GM23338 (cell line): ENCODE results near the gene SUV39H2. TPM values are rescaled to one million over a fixed set of nuclear protein-coding genes. Genes with fewer than 3 reads are reported as not detected.

ENCODE experiments used
- ATAC-seq: fragments of 200-7000 bp; cut with Tn5 transposase; 3 replicates; pipeline ENCODE4 v1.9.1; 2020
- DNase-seq: peaks from one replicate; pipeline ENCODE4 v3.0.0-alpha.2; 2015; ENCODE audit warnings: low spot score
- H2AFZ ChIP-seq: fragments of 200-600 bp; sonication (generic); 2 replicates; pipeline ENCODE4 v1.8.0; 2016; ENCODE audit warnings: antibody characterized with exemption, mild to moderate bottlenecking, moderate library complexity
- H3F3A ChIP-seq: fragments of 200-600 bp; sonication (generic); replicated peaks from 2 replicates; pipeline ENCODE4 v1.8.0; 2017; ENCODE audit warnings: antibody characterized with exemption, mixed run types, low read depth
- H3K27ac ChIP-seq: fragments of 200-600 bp; sonication (generic); 2 replicates; pipeline ENCODE4 v1.6.1; 2016; ENCODE audit warnings: low read depth
- H3K27me3 ChIP-seq: fragments of 200-600 bp; sonication (generic); 2 replicates; pipeline ENCODE4 v1.8.0; 2016; ENCODE audit warnings: mild to moderate bottlenecking, mixed run types, moderate library complexity; ENCODE audit not compliant: insufficient read depth
- H3K36me3 ChIP-seq: fragments of 200-600 bp; sonication (generic); 2 replicates; pipeline ENCODE4 v1.8.0; 2016; ENCODE audit warnings: mild to moderate bottlenecking; ENCODE audit not compliant: insufficient read depth
- H3K4me1 ChIP-seq: fragments of 200-600 bp; sonication (generic); 2 replicates; pipeline ENCODE4 v1.8.0; 2016; ENCODE audit warnings: mild to moderate bottlenecking, moderate library complexity; ENCODE audit not compliant: insufficient read depth
- H3K4me2 ChIP-seq: fragments of 200-600 bp; sonication (generic); 2 replicates; pipeline ENCODE4 v1.7.1; 2017; ENCODE audit warnings: mixed run types
- H3K4me3 ChIP-seq: fragments of 200-600 bp; sonication (generic); 2 replicates; pipeline ENCODE4 v1.6.1; 2016; ENCODE audit warnings: mixed run types
- H3K79me2 ChIP-seq: fragments of 200-600 bp; sonication (generic); replicated peaks from 2 replicates; pipeline ENCODE4 v1.8.0; 2017; ENCODE audit warnings: mild to moderate bottlenecking; ENCODE audit not compliant: insufficient read depth
- H3K9me2 ChIP-seq: fragments of 200-600 bp; sonication (generic); 2 replicates; pipeline ENCODE4 v1.8.0; 2017; ENCODE audit not compliant: insufficient read depth
- H4K20me1 ChIP-seq: fragments of 200-600 bp; sonication (generic); replicated peaks from 2 replicates; pipeline ENCODE4 v1.8.0; 2017; ENCODE audit warnings: mild to moderate bottlenecking; ENCODE audit not compliant: insufficient read depth
- H3K27ac Mint-ChIP-seq: 2 replicates; pipeline ENCODE4 v1.8.0; 2020; ENCODE audit warnings: inconsistent platforms, mild to moderate bottlenecking, moderate library complexity, mixed read lengths
- H3K27me3 Mint-ChIP-seq: 3 replicates; pipeline ENCODE4 v1.8.0; 2022; ENCODE audit warnings: low read depth, mild to moderate bottlenecking, moderate library complexity, mixed read lengths, inconsistent platforms; ENCODE audit not compliant: insufficient read depth, poor library complexity
- H3K36me3 Mint-ChIP-seq: 3 replicates; pipeline ENCODE4 v1.8.0; 2021; ENCODE audit warnings: low read depth, mild to moderate bottlenecking, inconsistent platforms, moderate library complexity, mixed read lengths
- H3K4me1 Mint-ChIP-seq: 3 replicates; pipeline ENCODE4 v1.8.0; 2020; ENCODE audit warnings: mild to moderate bottlenecking, inconsistent platforms, mixed read lengths
- H3K4me3 Mint-ChIP-seq: 3 replicates; pipeline ENCODE4 v1.8.0; 2021; ENCODE audit warnings: moderate library complexity, mild to moderate bottlenecking, inconsistent platforms, mixed read lengths
- H3K9me3 Mint-ChIP-seq: 3 replicates; pipeline ENCODE4 v1.8.0; 2020; ENCODE audit warnings: moderate library complexity, mild to moderate bottlenecking, inconsistent platforms, mixed read lengths
- CREB1 ChIP-seq: fragments of 250-450 bp; sonication (Bioruptor Pico); IDR thresholded peaks from 2 replicates; pipeline ENCODE4 v1.5.0; 2020; ENCODE audit warnings: low read depth, mild to moderate bottlenecking, moderate library complexity
- EZH2 ChIP-seq: fragments of 200-600 bp; sonication (generic); IDR thresholded peaks from one replicate; pipeline ENCODE4 v1.8.0; 2017; ENCODE audit warnings: antibody characterized with exemption, mild to moderate bottlenecking, low read depth; ENCODE audit not compliant: unreplicated experiment
- EZH2phosphoT487 ChIP-seq: fragments of 200-600 bp; sonication (generic); IDR thresholded peaks from one replicate; pipeline ENCODE4 v1.8.1; 2018; ENCODE audit warnings: antibody characterized with exemption; ENCODE audit not compliant: unreplicated experiment
- JUNB ChIP-seq: IDR thresholded peaks from one replicate; pipeline ENCODE4 v1.6.1; 2016; ENCODE audit warnings: antibody characterized with exemption; ENCODE audit not compliant: unreplicated experiment
- NANOG ChIP-seq: IDR thresholded peaks from 2 replicates; pipeline ENCODE4 v1.6.1; 2016; ENCODE audit warnings: antibody characterized with exemption, borderline replicate concordance
- POLR2AphosphoS5 ChIP-seq: IDR thresholded peaks from 2 replicates; pipeline ENCODE4 v1.6.1; 2016; ENCODE audit warnings: antibody characterized with exemption, low read depth
- STAT1 ChIP-seq: IDR thresholded peaks from one replicate; pipeline ENCODE4 v1.6.1; 2016; ENCODE audit warnings: antibody characterized with exemption; ENCODE audit not compliant: unreplicated experiment
- ZNF114 ChIP-seq: fragments of 250-450 bp; sonication (Bioruptor Pico); IDR thresholded peaks from 2 replicates; pipeline ENCODE4 v1.5.0; 2020; ENCODE audit warnings: mild to moderate bottlenecking, moderate library complexity
- ZNF331 ChIP-seq: fragments of 250-450 bp; sonication (Bioruptor Pico); IDR thresholded peaks from 2 replicates; pipeline ENCODE4 v1.5.0; 2020; ENCODE audit warnings: low read depth, mild to moderate bottlenecking, moderate library complexity
- polyA plus RNA-seq: library from polyadenylated mRNA; unstranded; fragments of >200 nt; fragmentation: Nextera tagmentation; extraction: Ambion mirVana; gene quantifications from 2 replicates; pipeline ENCODE4 v1.2.1, GENCODE V29; 2016
- total RNA-seq: library from RNA; depleted of rRNA; stranded (reverse); fragments of >200 nt; shearing (Covaris generic); gene quantifications from 2 replicates; pipeline ENCODE4 v1.2.3, GENCODE V29; 2014
- TF ChIP-seq, protein P1 (sequence below), 2 experiments: fragments of 200-600 bp in 1 of 2; sonication (generic) in 1 of 2; conservative IDR thresholded peaks; 2 replicates each; pipeline versions ENCODE4 v1.5.1 to v1.6.1; 2016 to 2017; ENCODE audit warnings: antibody characterized with exemption in 2 of 2, low read depth in 2 of 2, mild to moderate bottlenecking in 2 of 2, moderate library complexity in 1 of 2
- TF ChIP-seq, protein P2 (sequence below): IDR thresholded peaks from 2 replicates; pipeline ENCODE4 v1.6.1; 2016; ENCODE audit warnings: antibody characterized with exemption
- TF ChIP-seq, protein P3 (sequence below): IDR thresholded peaks from one replicate; pipeline ENCODE4 v1.6.1; 2018; ENCODE audit warnings: antibody characterized with exemption; ENCODE audit not compliant: unreplicated experiment
- TF ChIP-seq, protein P4 (sequence below): fragments of 250-450 bp; sonication (Bioruptor Pico); IDR thresholded peaks from 2 replicates; pipeline ENCODE4 v1.5.0; 2020; ENCODE audit warnings: mild to moderate bottlenecking, moderate library complexity

Gene SUV39H2
- total and polyA plus RNA-seq, 2 experiments from 2014 or later, result 33.3 to 59.1 TPM

DNA sequence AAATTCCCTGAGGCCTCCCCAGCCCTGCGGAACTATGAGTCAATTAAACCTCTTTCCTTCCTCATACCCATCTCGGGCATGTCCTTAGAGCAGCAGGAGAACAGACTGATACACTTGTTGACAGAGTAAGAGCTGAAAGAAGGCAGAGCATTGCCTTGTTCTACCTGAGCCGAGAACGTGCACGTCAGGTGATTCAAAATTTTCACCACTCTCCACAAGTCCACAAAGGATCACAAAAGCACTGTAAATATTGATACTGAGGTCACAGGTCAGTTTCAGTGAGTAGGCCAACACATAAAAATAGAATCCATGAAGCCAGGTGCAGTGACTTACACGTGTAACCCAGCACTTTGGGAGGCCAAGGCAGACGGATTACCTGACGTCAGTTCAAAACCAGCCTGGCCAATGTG lies 47.4 kb downstream of the SUV39H2 start:
- H3K27ac Mint-ChIP-seq, result no peak overlapping the region
- H3K4me3 Mint-ChIP-seq, result no peak overlapping the region
- Histone ChIP-seq H3K9me2 (no peaks in the 10 kb centered on the region), H3K4me2 (no peak overlapping the region), H2AFZ (no peak overlapping the region), H4K20me1 (no peaks in the 10 kb centered on the region), H3K27me3 (no peaks in the 10 kb centered on the region), H3K4me3 (no peak overlapping the region), H3K79me2 (no peaks in the 10 kb centered on the region), H3K27ac (no peak overlapping the region), H3K4me1 (no peaks in the 10 kb centered on the region), H3K36me3 (peaks cover 12% of the 10 kb centered on the region; the same call in 1 of the 2 replicates), H3F3A (no peaks in the 10 kb centered on the region)
- no peak for TF ChIP-seq JUNB
- TF ChIP-seq EZH2, result no peak
- TF ChIP-seq, protein P1, sequence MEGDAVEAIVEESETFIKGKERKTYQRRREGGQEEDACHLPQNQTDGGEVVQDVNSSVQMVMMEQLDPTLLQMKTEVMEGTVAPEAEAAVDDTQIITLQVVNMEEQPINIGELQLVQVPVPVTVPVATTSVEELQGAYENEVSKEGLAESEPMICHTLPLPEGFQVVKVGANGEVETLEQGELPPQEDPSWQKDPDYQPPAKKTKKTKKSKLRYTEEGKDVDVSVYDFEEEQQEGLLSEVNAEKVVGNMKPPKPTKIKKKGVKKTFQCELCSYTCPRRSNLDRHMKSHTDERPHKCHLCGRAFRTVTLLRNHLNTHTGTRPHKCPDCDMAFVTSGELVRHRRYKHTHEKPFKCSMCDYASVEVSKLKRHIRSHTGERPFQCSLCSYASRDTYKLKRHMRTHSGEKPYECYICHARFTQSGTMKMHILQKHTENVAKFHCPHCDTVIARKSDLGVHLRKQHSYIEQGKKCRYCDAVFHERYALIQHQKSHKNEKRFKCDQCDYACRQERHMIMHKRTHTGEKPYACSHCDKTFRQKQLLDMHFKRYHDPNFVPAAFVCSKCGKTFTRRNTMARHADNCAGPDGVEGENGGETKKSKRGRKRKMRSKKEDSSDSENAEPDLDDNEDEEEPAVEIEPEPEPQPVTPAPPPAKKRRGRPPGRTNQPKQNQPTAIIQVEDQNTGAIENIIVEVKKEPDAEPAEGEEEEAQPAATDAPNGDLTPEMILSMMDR (conservative IDR thresholded peaks at IDR 0.05; ENCODE audit: low read depth in 2 of 2), result no peak
- TF ChIP-seq STAT1, result no peak
- TF ChIP-seq NANOG, result no peak
- no peak for TF ChIP-seq CREB1 (CRISPR knock-in tag)
- TF ChIP-seq POLR2AphosphoS5, result no peak
- TF ChIP-seq, protein P2, sequence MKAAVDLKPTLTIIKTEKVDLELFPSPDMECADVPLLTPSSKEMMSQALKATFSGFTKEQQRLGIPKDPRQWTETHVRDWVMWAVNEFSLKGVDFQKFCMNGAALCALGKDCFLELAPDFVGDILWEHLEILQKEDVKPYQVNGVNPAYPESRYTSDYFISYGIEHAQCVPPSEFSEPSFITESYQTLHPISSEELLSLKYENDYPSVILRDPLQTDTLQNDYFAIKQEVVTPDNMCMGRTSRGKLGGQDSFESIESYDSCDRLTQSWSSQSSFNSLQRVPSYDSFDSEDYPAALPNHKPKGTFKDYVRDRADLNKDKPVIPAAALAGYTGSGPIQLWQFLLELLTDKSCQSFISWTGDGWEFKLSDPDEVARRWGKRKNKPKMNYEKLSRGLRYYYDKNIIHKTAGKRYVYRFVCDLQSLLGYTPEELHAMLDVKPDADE, result no peak
- no peak for TF ChIP-seq ZNF331 (CRISPR knock-in tag)
- TF ChIP-seq, protein P3, sequence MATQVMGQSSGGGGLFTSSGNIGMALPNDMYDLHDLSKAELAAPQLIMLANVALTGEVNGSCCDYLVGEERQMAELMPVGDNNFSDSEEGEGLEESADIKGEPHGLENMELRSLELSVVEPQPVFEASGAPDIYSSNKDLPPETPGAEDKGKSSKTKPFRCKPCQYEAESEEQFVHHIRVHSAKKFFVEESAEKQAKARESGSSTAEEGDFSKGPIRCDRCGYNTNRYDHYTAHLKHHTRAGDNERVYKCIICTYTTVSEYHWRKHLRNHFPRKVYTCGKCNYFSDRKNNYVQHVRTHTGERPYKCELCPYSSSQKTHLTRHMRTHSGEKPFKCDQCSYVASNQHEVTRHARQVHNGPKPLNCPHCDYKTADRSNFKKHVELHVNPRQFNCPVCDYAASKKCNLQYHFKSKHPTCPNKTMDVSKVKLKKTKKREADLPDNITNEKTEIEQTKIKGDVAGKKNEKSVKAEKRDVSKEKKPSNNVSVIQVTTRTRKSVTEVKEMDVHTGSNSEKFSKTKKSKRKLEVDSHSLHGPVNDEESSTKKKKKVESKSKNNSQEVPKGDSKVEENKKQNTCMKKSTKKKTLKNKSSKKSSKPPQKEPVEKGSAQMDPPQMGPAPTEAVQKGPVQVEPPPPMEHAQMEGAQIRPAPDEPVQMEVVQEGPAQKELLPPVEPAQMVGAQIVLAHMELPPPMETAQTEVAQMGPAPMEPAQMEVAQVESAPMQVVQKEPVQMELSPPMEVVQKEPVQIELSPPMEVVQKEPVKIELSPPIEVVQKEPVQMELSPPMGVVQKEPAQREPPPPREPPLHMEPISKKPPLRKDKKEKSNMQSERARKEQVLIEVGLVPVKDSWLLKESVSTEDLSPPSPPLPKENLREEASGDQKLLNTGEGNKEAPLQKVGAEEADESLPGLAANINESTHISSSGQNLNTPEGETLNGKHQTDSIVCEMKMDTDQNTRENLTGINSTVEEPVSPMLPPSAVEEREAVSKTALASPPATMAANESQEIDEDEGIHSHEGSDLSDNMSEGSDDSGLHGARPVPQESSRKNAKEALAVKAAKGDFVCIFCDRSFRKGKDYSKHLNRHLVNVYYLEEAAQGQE, result no peak
- no peak for TF ChIP-seq EZH2phosphoT487
- TF ChIP-seq, protein P4, sequence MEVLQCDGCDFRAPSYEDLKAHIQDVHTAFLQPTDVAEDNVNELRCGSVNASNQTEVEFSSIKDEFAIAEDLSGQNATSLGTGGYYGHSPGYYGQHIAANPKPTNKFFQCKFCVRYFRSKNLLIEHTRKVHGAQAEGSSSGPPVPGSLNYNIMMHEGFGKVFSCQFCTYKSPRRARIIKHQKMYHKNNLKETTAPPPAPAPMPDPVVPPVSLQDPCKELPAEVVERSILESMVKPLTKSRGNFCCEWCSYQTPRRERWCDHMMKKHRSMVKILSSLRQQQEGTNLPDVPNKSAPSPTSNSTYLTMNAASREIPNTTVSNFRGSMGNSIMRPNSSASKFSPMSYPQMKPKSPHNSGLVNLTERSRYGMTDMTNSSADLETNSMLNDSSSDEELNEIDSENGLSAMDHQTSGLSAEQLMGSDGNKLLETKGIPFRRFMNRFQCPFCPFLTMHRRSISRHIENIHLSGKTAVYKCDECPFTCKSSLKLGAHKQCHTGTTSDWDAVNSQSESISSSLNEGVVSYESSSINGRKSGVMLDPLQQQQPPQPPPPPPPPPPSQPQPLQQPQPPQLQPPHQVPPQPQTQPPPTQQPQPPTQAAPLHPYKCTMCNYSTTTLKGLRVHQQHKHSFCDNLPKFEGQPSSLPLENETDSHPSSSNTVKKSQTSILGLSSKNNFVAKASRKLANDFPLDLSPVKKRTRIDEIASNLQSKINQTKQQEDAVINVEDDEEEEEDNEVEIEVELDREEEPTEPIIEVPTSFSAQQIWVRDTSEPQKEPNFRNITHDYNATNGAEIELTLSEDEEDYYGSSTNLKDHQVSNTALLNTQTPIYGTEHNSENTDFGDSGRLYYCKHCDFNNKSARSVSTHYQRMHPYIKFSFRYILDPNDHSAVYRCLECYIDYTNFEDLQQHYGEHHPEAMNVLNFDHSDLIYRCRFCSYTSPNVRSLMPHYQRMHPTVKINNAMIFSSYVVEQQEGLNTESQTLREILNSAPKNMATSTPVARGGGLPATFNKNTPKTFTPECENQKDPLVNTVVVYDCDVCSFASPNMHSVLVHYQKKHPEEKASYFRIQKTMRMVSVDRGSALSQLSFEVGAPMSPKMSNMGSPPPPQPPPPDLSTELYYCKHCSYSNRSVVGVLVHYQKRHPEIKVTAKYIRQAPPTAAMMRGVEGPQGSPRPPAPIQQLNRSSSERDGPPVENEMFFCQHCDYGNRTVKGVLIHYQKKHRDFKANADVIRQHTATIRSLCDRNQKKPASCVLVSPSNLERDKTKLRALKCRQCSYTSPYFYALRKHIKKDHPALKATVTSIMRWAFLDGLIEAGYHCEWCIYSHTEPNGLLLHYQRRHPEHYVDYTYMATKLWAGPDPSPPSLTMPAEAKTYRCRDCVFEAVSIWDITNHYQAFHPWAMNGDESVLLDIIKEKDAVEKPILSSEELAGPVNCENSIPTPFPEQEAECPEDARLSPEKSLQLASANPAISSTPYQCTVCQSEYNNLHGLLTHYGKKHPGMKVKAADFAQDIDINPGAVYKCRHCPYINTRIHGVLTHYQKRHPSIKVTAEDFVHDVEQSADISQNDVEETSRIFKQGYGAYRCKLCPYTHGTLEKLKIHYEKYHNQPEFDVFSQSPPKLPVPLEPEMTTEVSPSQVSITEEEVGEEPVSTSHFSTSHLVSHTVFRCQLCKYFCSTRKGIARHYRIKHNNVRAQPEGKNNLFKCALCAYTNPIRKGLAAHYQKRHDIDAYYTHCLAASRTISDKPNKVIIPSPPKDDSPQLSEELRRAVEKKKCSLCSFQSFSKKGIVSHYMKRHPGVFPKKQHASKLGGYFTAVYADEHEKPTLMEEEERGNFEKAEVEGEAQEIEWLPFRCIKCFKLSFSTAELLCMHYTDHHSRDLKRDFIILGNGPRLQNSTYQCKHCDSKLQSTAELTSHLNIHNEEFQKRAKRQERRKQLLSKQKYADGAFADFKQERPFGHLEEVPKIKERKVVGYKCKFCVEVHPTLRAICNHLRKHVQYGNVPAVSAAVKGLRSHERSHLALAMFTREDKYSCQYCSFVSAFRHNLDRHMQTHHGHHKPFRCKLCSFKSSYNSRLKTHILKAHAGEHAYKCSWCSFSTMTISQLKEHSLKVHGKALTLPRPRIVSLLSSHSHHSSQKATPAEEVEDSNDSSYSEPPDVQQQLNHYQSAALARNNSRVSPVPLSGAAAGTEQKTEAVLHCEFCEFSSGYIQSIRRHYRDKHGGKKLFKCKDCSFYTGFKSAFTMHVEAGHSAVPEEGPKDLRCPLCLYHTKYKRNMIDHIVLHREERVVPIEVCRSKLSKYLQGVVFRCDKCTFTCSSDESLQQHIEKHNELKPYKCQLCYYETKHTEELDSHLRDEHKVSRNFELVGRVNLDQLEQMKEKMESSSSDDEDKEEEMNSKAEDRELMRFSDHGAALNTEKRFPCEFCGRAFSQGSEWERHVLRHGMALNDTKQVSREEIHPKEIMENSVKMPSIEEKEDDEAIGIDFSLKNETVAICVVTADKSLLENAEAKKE (CRISPR knock-in tag), result no peak
- no peak for TF ChIP-seq ZNF114 (CRISPR knock-in tag)
- DNase-seq (no peak), ATAC-seq (no peak)
- no peaks in the 10 kb centered on the region for H3K9me3 Mint-ChIP-seq
- H3K4me1 Mint-ChIP-seq, result no peaks in the 10 kb centered on the region
- peaks cover 30% of the 10 kb centered on the region for H3K36me3 Mint-ChIP-seq
- H3K27me3 Mint-ChIP-seq, result no peaks in the 10 kb centered on the region
